Stimulated activated CD4-positive, alpha-beta T cell treated with anti-CD3 and anti-CD28 coated beads, Interleukin-2, amount 100 ng/mL, for 4 hours (primary cell): ENCODE measurements around the gene LGR6.
"Not testable (repeated sequence)": the region's sequence is repeated elsewhere in the genome, so short reads cannot be mapped to it uniquely, and the experiment has no call there.

Source experiments
- DNase-seq: peaks from one replicate; pipeline ENCODE4 v3.0.0-alpha.2; 2020; ENCODE audit warnings: low read depth

Gene LGR6

DNA sequence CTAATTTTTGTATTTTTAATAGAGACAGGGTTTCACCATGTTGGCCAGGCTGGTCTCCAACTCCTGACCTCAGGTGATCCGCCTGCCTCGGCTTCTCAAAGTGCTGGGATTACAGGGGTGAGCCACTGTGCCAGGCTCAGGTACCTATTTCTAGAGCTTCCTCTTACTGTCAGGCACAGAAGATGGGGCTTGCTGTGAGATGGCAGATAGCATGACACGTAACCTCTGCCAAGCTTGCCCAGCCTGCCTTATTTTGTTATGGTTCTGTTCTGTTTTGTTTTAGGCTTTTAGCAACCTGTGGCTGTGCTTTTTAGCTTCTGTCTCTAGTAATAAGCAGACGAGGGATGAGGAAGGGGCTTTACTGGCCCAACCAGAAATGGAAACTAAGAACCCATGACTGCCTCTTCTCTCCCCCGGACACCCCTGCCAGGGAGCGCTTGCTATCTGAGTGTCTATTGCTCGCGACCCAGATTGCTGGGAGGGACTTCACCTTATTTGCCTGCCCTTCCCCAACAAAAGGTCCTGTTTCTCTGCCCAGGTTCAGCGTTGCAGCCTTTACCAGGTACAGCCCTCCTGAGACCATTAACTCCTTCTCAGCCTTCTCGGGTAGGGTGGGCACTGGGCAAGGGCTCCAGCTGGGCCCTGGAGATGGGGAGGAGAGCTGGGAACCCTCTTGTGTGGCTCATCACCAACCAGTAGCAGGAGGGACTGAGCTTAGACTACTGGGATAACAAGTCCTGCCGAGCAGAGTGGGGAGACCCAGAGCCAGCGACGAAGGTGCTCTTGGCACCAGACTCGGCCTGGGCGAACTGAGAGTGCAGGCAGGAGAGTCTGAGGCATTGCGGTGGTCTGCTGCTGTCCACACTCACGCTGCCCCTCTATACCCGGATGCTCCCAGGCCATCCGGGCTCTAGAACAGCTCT lies 13.5 kb upstream of the LGR6 start:
- DNase-seq, result no peak

DNA sequence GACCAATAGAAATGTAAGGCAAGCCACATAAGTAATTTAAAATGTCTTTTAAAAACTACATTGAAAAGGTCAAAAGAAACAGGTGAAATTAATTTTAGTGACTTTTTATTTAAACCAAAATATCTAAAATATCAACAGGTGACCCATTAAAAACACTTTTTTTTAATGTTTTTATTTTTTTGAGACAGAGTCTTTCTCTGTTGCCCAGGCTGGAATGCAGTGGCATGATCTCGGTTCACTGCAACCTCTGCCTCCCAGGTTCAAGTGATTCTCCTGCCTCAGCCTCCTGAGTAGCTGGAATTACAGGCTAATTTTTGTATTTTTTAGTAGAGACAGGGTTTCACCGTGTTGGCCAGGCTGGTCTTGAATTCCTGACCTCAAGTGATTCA lies 12.9 kb upstream of the LGR6 start:
- DNase-seq, result not testable (repeated sequence)

DNA sequence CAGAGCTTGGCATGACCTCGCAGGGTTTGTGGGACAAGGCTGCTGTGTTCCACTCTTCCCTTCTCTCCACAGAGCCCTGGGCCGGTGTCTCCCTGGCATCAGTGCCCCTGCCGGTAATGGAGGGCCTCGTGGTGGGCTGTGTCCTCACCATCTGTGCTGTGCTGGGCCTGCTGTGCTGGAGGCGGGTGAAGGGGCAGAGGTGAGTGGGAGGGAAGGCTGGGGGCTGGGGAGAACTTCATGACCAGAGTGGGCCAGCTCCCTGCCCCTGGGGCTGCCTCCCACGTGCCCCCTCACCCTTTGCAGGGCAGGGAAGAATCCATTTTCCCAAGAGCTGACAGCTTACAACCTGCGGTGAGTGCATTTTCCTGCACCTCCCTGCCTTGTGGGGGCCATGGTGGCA lies 12.0 kb upstream of the LGR6 start:
- DNase-seq, result no peak

DNA sequence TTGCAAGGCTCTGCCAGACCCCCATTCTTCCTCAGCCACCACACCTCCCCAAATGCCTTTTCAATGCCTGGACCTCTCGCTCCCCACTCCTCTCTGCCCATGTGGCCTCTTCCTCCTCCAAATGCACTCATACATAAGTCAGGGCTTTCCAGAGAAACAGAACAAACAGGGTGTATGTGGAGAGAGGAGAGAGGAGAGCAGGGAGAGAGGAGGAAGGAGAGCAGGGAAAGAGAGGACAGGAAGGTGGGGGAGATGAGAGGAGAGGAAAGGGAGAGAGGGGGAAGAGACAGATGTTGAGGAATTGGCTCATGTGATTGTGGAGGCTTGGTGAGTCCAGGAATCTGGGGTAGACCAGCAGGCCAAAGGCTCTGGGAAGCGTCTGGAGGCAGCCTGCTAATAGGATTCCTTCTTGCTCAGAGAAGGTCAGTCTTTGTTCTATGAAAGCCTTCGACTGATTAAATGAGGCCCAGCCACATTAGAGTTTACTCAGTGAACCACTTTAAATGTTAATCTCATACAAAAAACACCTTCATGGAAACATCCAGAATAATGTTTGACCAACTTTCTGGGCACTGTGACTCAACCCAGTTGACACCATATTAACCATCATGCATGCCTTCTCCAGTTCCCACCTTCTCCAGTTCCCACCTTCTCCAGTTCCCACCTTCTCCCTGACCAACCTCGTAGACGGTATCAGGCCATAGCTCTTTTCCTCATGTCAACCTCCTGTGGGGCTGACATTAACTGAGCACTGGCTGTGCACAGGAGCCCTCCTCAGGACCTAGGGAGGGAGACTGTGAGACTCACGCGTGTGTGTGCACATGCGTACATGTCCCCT lies 11.3 kb upstream of the LGR6 start:
- DNase-seq, result no peak

DNA sequence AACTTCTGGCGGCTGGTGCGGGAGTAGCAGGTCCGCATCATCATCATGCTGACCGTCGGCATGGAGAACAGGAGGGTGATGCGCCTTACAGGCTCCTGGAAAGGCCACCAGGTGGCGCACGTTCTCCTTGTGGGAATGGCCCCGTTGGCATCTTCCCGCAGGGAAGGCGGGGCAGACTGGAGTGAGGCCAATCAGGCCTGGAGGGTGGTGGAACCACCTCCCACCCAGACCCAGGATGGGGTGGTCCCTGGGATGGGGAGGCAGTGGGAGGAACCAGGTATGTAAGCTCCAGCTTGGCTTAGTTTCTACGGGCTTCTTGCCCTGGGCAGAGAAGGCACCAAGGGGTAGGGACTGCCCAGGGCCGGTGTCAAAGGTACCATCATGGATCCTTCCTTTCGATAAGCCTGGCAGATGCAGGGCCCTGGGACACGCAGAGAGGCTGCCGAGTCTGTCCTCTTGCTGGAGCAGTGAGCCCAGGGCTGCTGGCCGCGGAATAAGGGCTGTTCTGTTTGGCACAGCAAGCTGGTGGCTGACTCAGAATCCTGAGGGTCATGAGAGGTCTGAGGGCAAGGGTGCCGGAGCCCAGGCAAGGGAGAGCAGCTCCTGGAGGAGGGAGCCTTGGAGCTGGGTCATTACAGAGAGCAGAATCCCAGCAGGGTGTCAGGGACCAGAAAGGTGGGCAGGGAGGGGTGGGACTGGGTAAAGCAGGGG lies 8.7 kb upstream of the LGR6 start:
- DNase-seq, result peak; percentile 45

DNA sequence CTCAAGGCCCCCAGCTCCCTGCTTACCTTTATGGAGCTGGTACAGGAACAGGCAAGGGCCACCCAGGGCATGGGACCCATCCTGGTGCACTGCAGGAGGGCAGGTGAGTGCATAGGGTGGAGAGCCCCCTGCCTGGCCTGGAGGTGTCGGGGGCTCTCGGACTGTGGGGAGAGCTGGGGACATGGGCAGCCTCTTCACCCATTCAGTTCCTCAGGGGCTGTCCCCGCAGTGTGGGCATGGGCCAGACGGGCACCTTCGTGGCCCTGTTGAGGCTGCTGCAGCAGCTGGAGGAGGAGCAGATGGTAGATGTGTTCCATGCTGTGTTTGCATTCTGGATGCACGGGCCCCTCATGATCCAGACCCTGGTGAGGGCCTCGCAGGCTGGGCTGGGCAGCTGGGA lies 7.3 kb upstream of the LGR6 start:
- DNase-seq, result no peak

DNA sequence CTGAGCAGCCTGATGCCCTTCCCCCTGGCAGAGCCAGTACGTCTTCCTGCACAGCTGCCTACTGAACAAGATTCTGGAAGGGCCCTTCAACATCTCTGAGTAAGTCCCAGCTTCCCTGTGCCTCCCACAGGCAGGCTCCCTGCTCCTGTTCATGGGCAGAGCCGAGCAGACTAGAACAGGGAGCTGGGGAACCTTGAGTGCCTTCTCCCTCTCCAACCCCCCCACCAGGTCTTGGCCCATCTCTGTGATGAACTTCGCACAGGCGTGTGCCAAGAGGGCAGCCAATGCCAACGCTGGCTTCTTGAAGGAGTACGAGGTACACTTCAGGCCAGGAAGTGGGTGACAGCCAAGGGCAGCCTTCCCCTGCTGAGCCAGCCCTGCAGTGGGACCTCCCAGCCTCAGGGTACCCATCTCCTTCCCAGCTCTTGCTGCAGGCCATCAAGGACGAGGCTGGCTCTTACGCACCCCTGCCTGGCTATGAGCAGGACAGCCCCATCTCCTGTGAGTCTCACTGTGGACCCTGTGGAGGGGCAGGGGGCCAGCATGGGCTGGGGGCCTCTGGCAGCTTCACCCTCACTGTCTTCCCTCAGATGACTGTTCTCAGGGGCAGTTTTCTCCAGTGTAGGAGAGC lies 6.4 kb upstream of the LGR6 start:
- DNase-seq, result no peak

DNA sequence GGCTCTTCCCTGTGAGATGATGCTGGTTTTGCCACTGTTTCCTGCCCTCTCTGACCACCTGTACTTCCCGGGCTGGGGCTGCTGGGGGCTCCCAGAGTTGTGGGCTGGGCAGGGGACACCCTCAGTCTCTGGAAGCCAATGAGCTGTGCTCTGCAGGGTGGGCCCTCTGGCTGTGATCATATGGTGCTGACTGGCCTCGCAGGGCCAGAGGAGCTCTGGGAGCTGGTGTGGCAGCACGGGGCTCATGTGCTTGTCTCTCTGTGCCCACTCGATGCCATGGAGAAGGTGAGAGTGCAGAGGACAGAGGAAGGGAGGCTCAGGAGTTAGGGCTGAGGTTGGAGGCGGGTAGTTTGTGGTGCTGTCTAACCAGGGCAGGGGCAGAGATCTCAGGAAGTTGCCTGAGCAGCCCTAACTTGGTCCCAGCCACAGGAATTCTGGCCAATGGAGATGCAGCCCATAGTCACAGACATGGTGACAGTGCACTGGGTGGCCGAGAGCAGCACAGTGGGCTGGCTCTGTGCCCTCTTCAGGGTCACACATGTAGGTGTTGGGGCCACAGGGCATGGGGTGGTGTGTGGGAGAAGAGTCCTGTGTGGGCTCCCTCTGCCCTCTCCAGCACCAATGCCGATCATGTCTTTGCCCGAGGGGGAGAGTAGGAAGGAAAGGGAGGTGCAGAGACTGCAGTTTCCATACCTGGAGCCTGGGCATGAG lies 5.7 kb upstream of the LGR6 start:
- DNase-seq, result no peak

DNA sequence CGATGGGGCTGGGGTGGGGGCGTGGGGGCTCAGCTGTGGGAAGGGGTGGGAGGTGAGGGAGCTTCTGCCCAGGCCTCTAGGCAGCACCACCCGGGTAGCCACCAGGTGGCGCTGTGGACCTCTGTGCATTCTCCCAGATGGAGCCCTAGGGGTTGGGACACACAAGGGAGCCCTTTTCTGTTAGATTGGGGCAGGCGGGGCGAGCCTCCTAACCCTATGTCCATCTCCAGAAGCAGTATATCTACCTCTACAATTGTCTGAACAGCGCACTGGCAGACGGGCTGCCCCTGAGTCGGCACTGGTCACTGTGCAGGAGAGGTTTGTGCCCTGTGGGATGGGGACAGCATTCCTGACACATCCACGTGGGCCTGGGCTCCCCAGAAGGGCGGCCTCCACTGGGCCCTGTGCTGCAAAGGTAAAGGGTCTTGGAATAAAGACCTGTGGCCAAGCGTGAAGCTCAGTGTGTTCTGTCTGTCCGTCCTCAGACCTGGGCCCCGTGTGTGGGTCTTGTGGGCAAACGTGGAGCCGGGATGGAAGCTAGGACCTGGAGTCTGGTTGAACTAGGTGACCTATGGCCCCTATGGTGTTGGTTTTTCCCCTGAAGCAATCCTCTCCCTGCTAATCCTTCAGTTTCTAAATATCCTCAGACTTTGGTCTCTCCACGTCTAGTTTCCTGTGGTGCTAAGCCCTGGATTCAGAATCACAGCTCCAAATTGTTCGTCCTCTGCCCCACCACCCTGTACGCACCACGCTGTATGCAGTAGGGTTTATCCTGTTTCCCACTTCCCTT lies 4.4 kb upstream of the LGR6 start:
- DNase-seq, result peak; percentile 66

DNA sequence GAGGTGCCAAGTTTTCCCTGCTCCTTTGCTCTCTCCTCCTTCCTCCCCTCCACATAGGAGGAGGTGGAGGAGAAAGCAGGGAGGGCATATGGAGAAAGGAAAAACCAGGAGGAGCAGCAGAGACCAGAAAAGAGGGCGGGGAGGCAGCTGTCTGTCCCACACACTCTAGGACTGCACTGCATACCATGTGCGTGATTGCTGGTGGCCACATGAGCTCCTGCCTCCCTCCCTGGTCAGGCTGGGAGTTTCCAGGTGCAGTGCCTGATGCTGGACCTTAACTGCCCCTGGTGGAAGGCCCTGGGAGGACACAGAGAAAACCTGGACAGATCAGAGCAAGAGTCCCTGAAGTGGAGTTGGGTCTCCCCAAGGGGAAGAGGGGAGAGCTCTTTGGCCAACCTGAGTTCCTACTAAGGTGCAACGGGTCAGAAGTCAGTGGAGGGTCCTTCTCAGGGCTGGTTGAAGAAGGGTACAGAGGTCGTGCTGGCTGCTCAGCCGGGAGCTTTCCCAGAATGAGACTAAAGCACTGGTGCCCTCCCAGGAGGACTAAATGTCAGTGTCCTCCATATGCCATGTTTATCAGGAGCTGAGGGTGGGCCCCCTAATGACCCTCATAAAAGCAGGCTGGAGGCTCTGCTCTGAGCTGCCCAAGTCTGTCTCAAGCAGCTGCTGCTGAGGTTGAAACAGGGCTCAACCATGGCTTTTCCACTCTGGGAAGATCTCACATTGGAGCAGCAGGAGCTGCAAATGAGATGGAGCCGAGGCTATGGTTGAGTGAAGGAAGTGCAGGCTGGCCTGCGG lies 3.5 kb upstream of the LGR6 start:
- no peak for DNase-seq

DNA sequence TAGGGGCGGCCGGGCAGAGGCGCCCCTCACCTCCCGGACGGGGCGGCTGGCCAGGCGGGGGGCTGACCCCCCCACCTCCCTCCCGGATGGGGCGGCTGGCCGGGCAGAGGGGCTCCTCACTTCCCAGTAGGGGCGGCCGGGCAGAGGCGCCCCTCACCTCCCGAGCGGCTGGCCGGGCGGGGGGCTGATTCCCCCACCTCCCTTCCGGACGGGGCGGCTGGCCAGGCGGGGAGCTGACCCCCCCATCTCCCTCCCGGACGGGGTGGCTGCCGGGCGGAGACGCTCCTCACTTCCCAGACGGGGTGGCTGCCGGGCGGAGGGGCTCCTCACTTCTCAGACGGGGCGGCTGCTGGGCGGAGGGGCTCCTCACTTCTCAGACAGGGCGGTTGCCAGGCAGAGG lies 2.2 kb upstream of the LGR6 start:
- not testable (repeated sequence) for DNase-seq

DNA sequence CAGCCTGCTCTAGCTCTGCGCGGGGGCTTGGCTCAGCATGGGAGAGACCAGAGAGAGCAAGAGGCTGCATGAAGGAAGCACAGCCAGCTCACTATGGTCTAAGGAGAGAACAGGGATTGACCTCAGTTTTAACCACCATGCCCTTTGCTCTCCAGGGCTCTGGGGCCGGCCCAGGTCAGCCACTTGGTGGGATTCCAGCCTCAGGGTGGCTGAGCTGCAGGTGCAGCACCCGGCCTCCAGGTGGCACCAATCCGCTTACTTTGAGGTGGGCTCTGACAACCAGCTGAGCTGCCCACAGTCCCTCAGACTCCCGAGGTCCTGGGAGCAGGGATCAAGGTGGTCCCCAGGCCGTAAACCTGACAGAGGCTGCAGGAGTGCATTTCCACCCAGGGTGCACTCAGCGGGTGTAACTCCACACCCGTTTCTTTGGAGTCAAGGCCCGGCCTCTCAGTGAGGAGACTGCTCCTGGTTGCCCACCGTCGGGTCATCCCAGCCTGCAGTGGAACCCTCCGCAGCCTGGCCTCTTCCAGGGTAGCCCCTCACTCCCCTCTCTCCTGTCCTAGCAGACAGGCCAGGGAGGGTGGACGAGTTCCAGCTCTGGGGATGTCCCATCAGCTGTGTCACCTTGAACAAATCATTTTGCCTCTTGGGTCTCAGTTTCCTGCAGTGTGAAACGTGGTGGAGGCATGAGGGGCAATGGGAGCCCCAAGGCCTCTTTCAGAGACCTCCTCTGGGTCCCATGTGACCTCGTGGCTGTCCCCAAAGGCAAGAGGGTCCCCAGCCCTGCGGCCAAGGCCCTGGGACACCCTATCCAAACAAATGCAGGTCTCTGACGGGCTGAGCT lies 607 bp upstream of the LGR6 start:
- DNase-seq, result peak; percentile 28

DNA sequence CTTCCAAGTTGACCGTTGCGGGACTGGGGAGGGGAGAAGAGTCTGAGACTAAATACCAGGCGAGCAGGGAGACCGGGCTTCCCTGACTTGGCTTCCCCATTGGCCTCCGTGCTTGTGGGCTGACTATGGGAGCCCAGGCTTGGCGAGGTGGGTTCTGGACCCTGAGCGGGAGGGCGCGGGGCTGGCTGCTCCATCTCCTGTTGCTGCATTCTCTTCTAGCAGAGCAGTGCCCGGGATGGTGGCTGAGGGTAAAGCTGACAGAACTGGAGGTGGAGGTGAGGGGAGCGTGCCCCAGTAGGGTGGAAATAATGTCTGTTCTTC lies 689 bp downstream of the LGR6 start:
- no peak for DNase-seq

DNA sequence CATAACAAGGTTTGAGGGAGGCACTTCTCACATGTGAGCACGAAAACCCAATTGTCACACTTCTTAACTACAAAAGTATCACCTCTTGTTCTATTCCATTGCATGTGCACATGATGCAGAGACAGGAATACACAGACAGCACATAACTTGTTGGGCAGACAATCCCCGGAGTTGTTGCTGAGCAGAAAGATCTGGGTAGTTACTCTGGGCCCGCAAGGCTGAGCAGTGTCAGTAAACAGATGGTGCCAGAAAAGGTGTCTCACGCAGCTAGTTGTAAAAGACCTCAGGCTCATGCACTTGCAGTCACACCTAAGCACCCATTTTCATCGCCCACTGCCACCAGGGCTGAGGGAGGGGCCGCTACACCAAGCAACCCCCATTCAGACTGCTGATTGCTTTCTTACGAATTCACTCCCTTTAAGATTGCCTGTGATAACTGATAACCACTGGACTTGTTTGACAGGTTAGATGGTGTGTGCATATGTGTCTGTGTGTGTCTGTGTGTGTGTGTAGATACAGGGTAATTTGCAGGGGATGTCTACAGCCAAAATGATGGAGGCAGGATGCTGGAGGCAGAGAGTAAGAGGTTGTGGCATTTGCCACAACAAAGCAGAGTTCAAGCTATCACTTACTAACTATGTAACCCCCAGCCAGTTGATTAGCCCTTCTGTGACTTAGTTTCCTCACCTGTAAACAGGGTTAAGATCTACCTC lies 4.2 kb downstream of the LGR6 start:
- no peak for DNase-seq

DNA sequence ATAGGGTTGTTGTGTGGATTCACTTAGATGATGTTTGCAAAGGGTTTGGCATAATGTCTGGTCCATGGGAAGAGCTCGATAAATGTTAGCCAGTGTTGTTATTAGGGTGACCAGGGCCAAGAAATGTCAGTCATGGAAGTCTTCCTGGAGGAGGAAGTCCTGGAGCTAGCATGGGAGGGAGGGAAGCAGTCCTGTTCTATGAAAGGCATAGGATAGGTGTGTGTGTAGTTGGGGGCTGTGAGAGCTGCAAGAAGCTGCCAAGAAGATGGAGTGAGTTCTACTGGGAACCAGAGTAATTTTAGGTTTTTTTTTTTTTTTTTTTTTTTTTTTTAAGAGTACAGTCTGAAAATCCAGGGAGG lies 4.7 kb downstream of the LGR6 start:
- DNase-seq, result no peak

DNA sequence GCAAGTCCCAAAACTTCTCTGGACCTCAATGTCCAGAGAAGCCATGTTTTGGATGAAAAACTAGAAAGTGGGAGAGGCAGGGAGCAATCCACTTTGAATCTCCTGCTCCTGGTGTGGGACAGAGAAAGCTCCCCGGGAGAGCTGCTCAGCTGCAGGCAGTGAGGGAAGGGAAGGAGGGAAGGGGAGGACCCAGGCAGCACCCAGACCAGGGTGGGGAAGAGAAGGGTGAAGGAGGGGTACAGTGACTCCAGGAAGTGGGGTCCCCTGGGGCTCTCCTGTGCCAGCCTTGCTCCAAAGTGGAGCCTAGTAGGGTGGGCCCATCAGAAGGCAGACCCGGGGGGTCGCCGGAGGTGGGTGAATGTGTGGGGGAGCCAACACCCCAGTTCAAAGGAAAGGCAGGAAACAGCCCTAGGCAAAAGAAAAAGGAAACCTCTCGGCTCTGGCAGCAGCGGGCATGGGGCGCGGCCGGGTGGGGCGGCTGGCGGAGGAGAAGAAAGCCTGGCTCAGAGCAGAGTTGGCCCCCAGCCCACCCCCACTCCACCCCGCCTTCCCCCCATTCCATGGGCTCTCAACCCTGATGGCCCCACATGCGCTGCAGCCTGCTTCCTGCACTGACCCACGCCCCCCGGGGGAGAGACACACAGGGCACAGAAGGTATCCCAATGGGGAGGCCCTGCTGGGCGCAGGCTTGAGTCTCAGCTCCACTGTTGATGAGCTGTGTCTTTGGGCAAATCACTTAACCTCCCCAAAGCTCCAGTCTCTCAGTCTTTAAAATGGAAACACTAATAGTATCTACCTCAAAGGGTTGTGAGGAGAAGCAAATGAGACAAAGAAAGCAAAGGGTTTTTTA lies 5.7 kb downstream of the LGR6 start:
- DNase-seq, result no peak

DNA sequence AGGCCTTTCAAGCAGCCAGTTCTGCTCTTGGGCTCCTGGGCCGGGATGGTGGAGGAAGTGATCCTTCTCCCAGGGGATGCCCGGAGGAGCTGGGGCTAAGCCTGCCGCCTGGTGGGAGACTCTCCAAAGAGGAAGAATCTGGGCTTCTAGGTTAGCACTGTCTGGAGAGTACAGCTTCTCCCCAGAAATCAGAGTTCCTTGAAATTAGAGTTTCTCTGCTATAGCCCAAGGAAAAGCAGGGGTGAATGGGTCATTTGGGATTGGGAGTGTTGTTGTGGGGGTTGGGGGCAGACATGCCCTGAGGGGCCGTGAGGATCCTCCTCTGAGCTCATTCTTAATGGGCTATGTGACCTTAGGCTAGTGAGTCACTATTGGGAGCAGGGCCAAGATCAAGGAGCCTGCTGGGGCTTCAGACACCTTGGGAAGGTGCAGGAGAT lies 6.5 kb downstream of the LGR6 start:
- DNase-seq, result no peak
